Measurements from ENCODE around the gene ERV3-1.
"Not testable (repeated sequence)": the region's sequence is repeated elsewhere in the genome, so short reads cannot be mapped to it uniquely, and the experiment has no call there.

DNA sequence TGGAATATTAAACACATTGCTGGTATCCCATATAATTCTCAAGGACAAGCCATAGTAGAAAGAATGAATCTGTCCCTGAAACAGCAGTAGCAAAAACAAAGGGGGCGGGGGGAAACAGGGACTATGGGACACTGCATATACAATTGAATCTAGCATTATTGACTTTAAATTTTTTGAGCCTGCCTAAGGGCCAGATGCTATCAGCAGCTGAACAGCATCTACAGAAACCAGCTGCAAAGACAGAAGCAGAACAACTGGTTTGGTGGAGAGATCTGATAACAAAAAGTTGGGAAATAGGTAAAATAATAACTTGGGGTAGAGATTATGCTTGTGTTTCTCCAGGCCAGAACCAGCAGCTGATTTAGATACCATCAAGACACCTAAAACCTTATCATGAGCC lies 57.7 kb downstream of the ERV3-1 start:
- TF ChIP-seq EZH2 (IDR thresholded peaks at IDR 0.05; ENCODE audit: borderline replicate concordance, insufficient read depth, low read length, poor library complexity, severe bottlenecking); SMC3 (conservative IDR thresholded peaks at IDR 0.05; ENCODE audit: poor library complexity); EP300 (conservative IDR thresholded peaks at IDR 0.05; ENCODE audit: poor library complexity, severe bottlenecking); POLR2AphosphoS5 (IDR thresholded peaks at IDR 0.05); TAF1 (IDR thresholded peaks at IDR 0.05; ENCODE audit: low read depth); MXI1 (conservative IDR thresholded peaks at IDR 0.05; ENCODE audit: poor library complexity, severe bottlenecking): not testable (repeated sequence)
- TF ChIP-seq, protein P1, sequence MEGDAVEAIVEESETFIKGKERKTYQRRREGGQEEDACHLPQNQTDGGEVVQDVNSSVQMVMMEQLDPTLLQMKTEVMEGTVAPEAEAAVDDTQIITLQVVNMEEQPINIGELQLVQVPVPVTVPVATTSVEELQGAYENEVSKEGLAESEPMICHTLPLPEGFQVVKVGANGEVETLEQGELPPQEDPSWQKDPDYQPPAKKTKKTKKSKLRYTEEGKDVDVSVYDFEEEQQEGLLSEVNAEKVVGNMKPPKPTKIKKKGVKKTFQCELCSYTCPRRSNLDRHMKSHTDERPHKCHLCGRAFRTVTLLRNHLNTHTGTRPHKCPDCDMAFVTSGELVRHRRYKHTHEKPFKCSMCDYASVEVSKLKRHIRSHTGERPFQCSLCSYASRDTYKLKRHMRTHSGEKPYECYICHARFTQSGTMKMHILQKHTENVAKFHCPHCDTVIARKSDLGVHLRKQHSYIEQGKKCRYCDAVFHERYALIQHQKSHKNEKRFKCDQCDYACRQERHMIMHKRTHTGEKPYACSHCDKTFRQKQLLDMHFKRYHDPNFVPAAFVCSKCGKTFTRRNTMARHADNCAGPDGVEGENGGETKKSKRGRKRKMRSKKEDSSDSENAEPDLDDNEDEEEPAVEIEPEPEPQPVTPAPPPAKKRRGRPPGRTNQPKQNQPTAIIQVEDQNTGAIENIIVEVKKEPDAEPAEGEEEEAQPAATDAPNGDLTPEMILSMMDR (IDR thresholded peaks at IDR 0.05; ENCODE audit: poor library complexity, severe bottlenecking), result not testable (repeated sequence)
- TF ChIP-seq, protein P2, sequence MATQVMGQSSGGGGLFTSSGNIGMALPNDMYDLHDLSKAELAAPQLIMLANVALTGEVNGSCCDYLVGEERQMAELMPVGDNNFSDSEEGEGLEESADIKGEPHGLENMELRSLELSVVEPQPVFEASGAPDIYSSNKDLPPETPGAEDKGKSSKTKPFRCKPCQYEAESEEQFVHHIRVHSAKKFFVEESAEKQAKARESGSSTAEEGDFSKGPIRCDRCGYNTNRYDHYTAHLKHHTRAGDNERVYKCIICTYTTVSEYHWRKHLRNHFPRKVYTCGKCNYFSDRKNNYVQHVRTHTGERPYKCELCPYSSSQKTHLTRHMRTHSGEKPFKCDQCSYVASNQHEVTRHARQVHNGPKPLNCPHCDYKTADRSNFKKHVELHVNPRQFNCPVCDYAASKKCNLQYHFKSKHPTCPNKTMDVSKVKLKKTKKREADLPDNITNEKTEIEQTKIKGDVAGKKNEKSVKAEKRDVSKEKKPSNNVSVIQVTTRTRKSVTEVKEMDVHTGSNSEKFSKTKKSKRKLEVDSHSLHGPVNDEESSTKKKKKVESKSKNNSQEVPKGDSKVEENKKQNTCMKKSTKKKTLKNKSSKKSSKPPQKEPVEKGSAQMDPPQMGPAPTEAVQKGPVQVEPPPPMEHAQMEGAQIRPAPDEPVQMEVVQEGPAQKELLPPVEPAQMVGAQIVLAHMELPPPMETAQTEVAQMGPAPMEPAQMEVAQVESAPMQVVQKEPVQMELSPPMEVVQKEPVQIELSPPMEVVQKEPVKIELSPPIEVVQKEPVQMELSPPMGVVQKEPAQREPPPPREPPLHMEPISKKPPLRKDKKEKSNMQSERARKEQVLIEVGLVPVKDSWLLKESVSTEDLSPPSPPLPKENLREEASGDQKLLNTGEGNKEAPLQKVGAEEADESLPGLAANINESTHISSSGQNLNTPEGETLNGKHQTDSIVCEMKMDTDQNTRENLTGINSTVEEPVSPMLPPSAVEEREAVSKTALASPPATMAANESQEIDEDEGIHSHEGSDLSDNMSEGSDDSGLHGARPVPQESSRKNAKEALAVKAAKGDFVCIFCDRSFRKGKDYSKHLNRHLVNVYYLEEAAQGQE (IDR thresholded peaks at IDR 0.05; ENCODE audit: borderline replicate concordance), result not testable (repeated sequence)
